ENCODE results near the gene ANKMY2. TPM values are rescaled to one million over a fixed set of nuclear protein-coding genes. Genes with fewer than 3 reads are reported as not detected.

ANKMY2 gene
- polyA plus RNA-seq, 3 donors = 4.8 to 7.5 (median 7.0) TPM

GRCh38 chr7:16619979-16620408, 25.6 kb downstream of the ANKMY2 start:
- Mint-ChIP-seq H3K9me3 (no peaks in the 10 kb centered on the region), H3K36me3 (peaks cover 42 to 73% of the 10 kb centered on the region in 2 donors), H3K27me3 (ENCODE audit: low read depth in 3 of 3) (no peaks in the 10 kb centered on the region), H3K27ac (no peak overlapping the region), H3K4me3 (no peak overlapping the region), H3K4me1 (peaks cover 2% of the 10 kb centered on the region)
- intact Hi-C loops (cut with micrococcal nuclease) = no loop called here
- H4K20me1 ChIP-seq (ENCODE audit: insufficient read depth, low read length) = no peaks in the 10 kb centered on the region
- H3K4me1 ChIP-seq (ENCODE audit: control insufficient read depth in 1 of 2, insufficient read depth in 2 of 2, low read length in 2 of 2) = no peaks in the 10 kb centered on the region
- H3K27ac ChIP-seq (ENCODE audit: low read depth in 1 of 2, low read length in 2 of 2) = no peak overlapping the region
- no peaks in the 10 kb centered on the region for H3K27me3 ChIP-seq (ENCODE audit: control insufficient read depth in 2 of 2, insufficient read depth in 2 of 2, low read length in 2 of 2)
- TF ChIP-seq CTCF (IDR thresholded peaks at IDR 0.05) = no peak
- H3K4me3 ChIP-seq (replicated peaks in 1 of 3; ENCODE audit: low read depth in 2 of 3, low read length in 3 of 3) = no peak overlapping the region
- no peak overlapping the region for H3K9ac ChIP-seq (ENCODE audit: insufficient read depth, low read length, poor library complexity, severe bottlenecking)
- no peak overlapping the region for H2AFZ ChIP-seq (ENCODE audit: insufficient read depth, low read depth, low read length, poor library complexity, severe bottlenecking)
- peaks cover 34 to 68% of the 10 kb centered on the region in 2 donors for H3K36me3 ChIP-seq (replicated peaks in 1 of 2; ENCODE audit: control insufficient read depth in 1 of 2, insufficient read depth in 2 of 2, low read length in 2 of 2)
- H3K4me2 ChIP-seq (replicated peaks; ENCODE audit: extremely low read depth, low read length, poor library complexity, severe bottlenecking) = no peak overlapping the region
- no peaks in the 10 kb centered on the region for H3K79me2 ChIP-seq (ENCODE audit: insufficient read depth, low read length)
- no peaks in the 10 kb centered on the region for H3K9me3 ChIP-seq (replicated peaks in 1 of 2; ENCODE audit: control insufficient read depth in 1 of 2, insufficient read depth in 1 of 2, low read length in 2 of 2)
- WGBS (ENCODE audit: insufficient coverage) = no CpG with 5 or more reads among the region's 2 CpGs
- DNase-seq = no peak

- Mint-ChIP-seq H3K9me3 (no peaks in the 10 kb centered on the region), H3K4me1 (no peaks in the 10 kb centered on the region), H3K27ac (no peak overlapping the region), H3K36me3 (peaks cover 41 to 64% of the 10 kb centered on the region in 2 donors), H3K4me3 (no peak overlapping the region), H3K27me3 (ENCODE audit: low read depth in 3 of 3) (no peaks in the 10 kb centered on the region)
- intact Hi-C loops (cut with micrococcal nuclease) = no loop called here
- Histone ChIP-seq H4K20me1 (ENCODE audit: insufficient read depth, low read length) (no peaks in the 10 kb centered on the region), H3K27ac (ENCODE audit: low read depth in 1 of 2, low read length in 2 of 2) (no peak overlapping the region), H3K9ac (ENCODE audit: insufficient read depth, low read length, poor library complexity, severe bottlenecking) (no peak overlapping the region), H3K27me3 (ENCODE audit: control insufficient read depth in 2 of 2, insufficient read depth in 2 of 2, low read length in 2 of 2) (no peaks in the 10 kb centered on the region), H3K4me3 (replicated peaks in 1 of 3; ENCODE audit: low read depth in 2 of 3, low read length in 3 of 3) (no peak overlapping the region), H3K36me3 (replicated peaks in 1 of 2; ENCODE audit: control insufficient read depth in 1 of 2, insufficient read depth in 2 of 2, low read length in 2 of 2) (peaks cover 20 to 58% of the 10 kb centered on the region in 2 donors), H3K79me2 (ENCODE audit: insufficient read depth, low read length) (no peaks in the 10 kb centered on the region), H2AFZ (ENCODE audit: insufficient read depth, low read depth, low read length, poor library complexity, severe bottlenecking) (no peak overlapping the region), H3K4me2 (replicated peaks; ENCODE audit: extremely low read depth, low read length, poor library complexity, severe bottlenecking) (no peak overlapping the region), H3K4me1 (ENCODE audit: control insufficient read depth in 1 of 2, insufficient read depth in 2 of 2, low read length in 2 of 2) (no peaks in the 10 kb centered on the region), H3K9me3 (replicated peaks in 1 of 2; ENCODE audit: control insufficient read depth in 1 of 2, insufficient read depth in 1 of 2, low read length in 2 of 2) (no peaks in the 10 kb centered on the region)
- WGBS (ENCODE audit: insufficient coverage) = 93% methylated on average over 18 of the region's 18 CpGs
- TF ChIP-seq CTCF (IDR thresholded peaks at IDR 0.05) = no peak
- DNase-seq = no peak
These were observed 29.0 kb downstream of the ANKMY2 start for GRCh38 chr7:16616542-16616941.
